Stimulated activated CD4-positive, alpha-beta T cell treated with anti-CD3 and anti-CD28 coated beads, Interleukin-12 subunit alpha, Interleukin-12 subunit beta, amount 100 ng/mL, for 48 hours (primary cell): ENCODE data around the gene GARIN3.
"Not testable (repeated sequence)": the region's sequence is repeated elsewhere in the genome, so short reads cannot be mapped to it uniquely, and the experiment has no call there.

Experiments used
- DNase-seq, 3 donors: peaks; one replicate each; pipeline ENCODE4 v3.0.0-alpha.2; 2020; ENCODE audit warnings: low read depth in 2 of 3, low spot score in 1 of 3

The GARIN3 gene

GRCh38 chr5:157166214-157167213, at the start of gene GARIN3:
TSS of gene GARIN3 (minus strand) at chr5:157166264. CDS start at chr5:157166168, 96 bp downstream.
- no peak for DNase-seq

- no peak for DNase-seq
Measured at GRCh38 chr5:157215514-157216167, 49.6 kb upstream of the GARIN3 start.

- no peak for DNase-seq
Measured at GRCh38 chr5:157214861-157215513, 48.9 kb upstream of the GARIN3 start.

- no peak for DNase-seq
Measured at GRCh38 chr5:157214415-157214814, 48.4 kb upstream of the GARIN3 start.

DNA sequence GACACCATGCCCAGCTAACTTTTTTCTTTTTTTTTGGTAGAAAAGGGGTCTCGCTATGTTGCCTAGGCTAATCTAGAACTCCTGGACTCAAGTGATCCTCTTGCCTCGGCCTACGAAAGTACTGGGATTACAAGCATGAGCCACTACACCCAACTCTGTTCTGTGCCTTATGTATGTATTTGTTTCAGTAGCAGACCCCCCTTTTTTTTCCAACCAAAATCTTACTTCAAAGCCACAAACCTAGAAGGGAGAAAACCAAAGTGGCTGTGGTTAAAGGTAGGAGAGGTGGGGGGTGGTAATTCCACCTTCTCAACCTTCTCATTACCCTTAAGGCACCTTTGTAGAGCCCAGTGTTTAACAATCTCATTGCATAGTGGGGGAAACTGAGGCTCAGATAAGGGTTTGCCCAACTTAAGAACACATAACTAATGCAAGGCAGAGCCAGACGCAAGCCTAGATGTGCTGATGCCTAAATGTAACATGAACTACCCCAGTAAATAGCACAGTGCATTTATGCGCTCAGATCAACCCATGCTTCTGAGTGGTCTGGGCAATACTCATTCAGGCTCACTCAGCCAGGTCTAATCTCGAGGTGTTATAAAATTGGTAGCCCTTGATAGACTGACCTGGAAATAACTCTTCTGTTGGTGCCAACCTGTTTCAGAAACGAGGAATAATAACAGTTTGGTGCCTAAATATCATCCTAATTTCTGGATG, 47.6 kb upstream of the GARIN3 start:
- DNase-seq, result no peak

GRCh38 chr5:157212307-157212706, 46.2 kb upstream of the GARIN3 start:
- DNase-seq, result no peak

GRCh38 chr5:157210652-157211051, 44.6 kb upstream of the GARIN3 start:
- not testable (repeated sequence) for DNase-seq

DNA sequence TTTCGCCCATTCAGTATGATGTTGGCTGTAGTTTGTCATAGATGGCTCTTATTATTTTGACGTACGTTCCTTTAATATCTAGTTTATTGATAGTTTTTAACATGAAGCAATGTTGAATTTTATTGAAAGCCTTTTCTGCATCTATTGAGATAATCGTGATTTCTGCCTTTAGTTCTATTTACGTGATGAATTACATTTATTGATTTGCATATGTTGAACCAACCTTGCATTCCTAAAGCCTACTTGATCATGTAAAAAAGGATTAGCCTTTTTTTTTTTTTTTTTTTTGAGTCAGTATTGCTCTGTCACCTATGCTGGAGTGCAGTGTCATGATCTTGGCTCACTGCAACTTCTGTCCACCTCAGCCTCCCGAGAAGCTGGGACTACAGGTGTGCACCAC, 39.6 kb upstream of the GARIN3 start:
- DNase-seq, result no peak

DNA sequence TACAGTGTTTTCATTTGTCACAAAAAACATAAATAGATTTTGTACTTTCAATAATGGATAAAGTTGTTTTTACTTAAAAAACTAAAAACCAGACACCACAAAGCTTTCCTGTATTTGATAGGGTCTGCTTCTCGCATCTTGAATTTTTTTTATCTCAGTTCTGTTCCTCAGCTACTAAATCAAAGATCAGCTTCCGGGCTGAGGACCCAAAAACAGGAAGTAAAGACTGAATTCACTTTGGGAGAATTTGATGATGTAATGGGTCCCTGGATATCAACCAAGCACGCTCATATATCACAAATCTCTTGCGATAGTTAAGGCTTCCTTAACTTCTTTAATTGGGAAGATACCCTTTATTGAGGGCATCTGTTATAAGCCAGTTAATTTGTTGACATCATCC, 38.7 kb upstream of the GARIN3 start:
- DNase-seq, result no peak

- no peak for DNase-seq
Measured at GRCh38 chr5:157203417-157203816, 37.4 kb upstream of the GARIN3 start.

DNA sequence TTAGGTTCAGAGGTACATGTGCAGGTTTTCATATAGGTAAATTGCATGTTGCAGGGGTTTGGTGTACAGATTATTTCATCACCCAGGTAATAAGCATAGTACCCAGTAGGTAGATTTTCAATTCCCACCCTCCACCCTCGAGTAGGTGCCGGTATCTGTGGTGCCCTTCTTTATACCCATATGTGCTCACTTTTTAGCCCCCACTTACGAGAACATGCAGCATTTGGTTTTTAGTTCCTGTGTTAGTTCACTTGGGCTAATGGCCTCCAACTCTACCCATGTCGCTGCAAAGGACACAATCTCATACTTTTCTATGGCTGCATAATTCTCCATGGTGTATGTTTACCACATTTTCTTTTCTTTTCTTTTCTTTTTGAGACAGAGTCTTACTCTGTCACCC, 35.8 kb upstream of the GARIN3 start:
- no peak for DNase-seq

DNA sequence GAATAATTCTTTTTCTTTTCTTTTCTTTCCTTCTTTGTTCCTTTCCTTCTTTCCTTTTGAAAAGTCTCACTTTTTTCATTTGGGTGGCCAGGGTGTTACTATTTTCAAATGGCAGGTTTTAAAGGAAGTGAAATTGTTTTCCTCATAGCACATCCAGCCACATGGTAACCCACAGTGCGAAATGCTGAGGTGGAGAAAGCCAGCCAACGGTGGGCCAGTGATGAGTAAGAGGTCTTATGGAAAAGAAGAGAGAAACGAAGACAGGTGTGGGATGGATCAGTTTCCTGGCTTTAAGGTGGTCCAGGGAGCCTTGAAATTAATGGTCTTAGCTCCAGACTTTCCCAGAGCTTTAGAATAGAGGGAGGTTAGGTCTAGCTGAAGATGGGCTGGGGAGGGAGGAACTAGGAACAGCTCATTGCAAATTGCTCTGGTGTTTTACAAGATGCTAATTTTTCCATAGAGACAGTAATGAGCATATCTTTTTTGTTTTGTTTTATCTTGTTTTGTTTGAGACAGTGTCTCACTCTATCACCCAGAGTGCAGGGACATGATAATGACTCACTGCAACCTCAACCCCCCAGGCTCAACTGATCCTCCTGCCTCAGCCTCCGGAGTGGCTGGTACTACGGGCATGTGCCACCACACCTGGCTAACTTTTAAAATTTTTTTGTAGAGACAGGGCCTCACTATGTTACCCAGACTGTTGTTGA, 32.4 kb upstream of the GARIN3 start:
- DNase-seq, result no peak

DNA sequence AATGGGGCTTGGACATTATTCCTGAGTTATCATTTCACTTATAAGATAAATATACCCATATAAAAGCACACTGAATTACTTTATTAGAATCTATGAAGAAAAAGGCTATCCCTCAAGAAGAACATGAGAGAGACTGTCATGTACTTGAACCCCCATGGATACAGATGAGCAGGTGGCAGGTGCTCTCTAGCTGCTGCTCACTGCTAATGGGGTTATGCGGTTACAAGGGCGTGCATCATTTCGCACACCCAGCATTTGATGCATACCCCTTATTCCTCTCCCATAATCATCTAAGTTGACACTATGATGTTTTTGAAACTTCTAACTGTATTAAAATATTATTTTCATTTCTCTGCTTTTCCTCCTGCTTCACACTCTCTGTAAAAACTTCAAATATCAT, 31.0 kb upstream of the GARIN3 start:
- no peak for DNase-seq

GRCh38 chr5:157196045-157196444, 30.0 kb upstream of the GARIN3 start:
- DNase-seq, result no peak

- no peak for DNase-seq
Measured at GRCh38 chr5:157193699-157194424, 27.8 kb upstream of the GARIN3 start.

- peak in 2 of 3 donors; percentile 42 to 49 for DNase-seq
Measured at GRCh38 chr5:157189223-157189622, 23.2 kb upstream of the GARIN3 start.

- DNase-seq, result no peak
Measured at GRCh38 chr5:157188270-157188669, 22.2 kb upstream of the GARIN3 start.

DNA sequence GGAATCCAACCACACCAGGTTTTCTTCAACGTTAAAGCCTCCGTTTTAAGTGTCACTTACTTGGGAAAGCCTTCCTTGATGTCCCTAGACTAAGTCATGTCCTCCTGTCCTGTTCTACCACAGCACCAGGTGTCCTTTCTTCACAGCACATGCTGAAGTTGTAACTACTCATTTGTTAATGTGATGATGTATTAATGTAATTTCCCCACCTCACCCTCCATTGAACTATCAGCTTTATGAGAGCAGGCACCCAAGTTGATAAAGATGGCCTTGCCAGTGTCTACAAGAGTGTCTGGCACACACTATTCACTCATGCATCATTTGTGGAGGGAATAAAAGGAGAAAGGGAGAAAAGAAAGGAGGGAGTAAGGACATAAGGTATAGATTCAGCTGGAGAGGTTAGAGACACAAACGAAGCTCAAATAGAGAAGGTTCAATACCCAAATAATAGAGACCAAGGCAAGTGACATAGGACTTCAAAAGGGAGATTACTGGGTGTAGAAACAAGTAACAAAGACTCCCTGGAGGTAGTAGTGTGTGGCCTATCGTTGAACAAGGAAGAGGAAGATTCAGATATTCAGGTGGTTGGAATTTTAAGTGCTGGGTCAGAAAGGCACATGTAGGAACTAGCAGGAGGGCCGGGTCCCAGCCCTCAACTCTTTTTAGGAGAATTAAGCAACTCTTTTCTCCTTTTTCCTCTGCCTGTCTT, 21.1 kb upstream of the GARIN3 start:
- DNase-seq, result no peak
